K562 (cell line): ENCODE data around the gene DUOX2. TPM values are rescaled to one million over a fixed set of nuclear protein-coding genes. Genes with fewer than 3 reads are reported as not detected.

Source experiments
- ATAC-seq: fragments of 200-7000 bp; cut with Tn5 transposase; 3 replicates; pipeline ENCODE4 v1.9.1; 2020; ENCODE audit warnings: moderate library complexity
- BruUV-seq: library from RNA; stranded (reverse); fragments of 400-500 nt; replicated peaks from 2 replicates; lab custom pipeline; 2021; lab: Mats Ljungman, UMichigan
- CTCF ChIA-PET: fragments of 300-600 bp; formaldehyde crosslinking; extraction: SDS; loops from one replicate; lab custom pipeline; 2021; ENCODE audit warnings: low intra/inter-chr PET ratio; lab: Yijun Ruan, JAX
- POLR2A ChIA-PET: fragments of 300-600, 350-650 bp; sonication (Branson Sonifier 250); formaldehyde crosslinking; extraction: SDS; loops from one replicate; lab custom pipeline; 2021; ENCODE audit warnings: antibody characterized with exemption, inconsistent platforms; lab: Yijun Ruan, JAX
- DNase-seq, 4 experiments: peaks; one replicate each; pipeline versions ENCODE4 v3.0.0 to v3.0.0-alpha.2; 2011 to 2018; ENCODE audit warnings: low spot score in 3 of 4, mixed read lengths in 3 of 4; ENCODE audit errors: extremely low read depth in 1 of 4
- FAIRE-seq: peaks from 2 replicates; lab custom pipeline; 2011; peaks lifted over from hg19 to GRCh38; lab: Jason Lieb, UNC
- H2AFZ ChIP-seq: 2 replicates; pipeline ENCODE4 v1.6.0; 2011; ENCODE audit warnings: low read depth, low read length, control low read depth, inconsistent platforms
- H3K27ac ChIP-seq: fragments of 200-600 bp; 3 replicates; pipeline ENCODE4 v1.8.0; 2011; ENCODE audit warnings: low read depth, mild to moderate bottlenecking, control low read depth, inconsistent platforms, low read length, moderate library complexity, mixed read lengths; ENCODE audit errors: extremely low read depth
- H3K27me3 ChIP-seq, 2 experiments: fragments of 300-600 bp in 1 of 2; 2 replicates in 1 of 2; 3 replicates in 1 of 2; pipeline versions ENCODE4 v1.6.0 to v1.8.0; 2011; ENCODE audit warnings: inconsistent platforms in 2 of 2, low read length in 2 of 2, mild to moderate bottlenecking in 1 of 2, mixed read lengths in 1 of 2, moderate library complexity in 1 of 2; ENCODE audit not compliant: control insufficient read depth in 2 of 2, insufficient read depth in 2 of 2
- H3K36me3 ChIP-seq: fragments of 300-600 bp; 3 replicates; pipeline ENCODE4 v1.8.0; 2011; ENCODE audit warnings: mild to moderate bottlenecking, low read length, inconsistent platforms; ENCODE audit not compliant: control insufficient read depth, insufficient read depth
- H3K4me1 ChIP-seq, 2 experiments: fragments of 200-600 bp in 1 of 2; replicated peaks in 1 of 2; 2 replicates in 1 of 2; 3 replicates in 1 of 2; pipeline versions ENCODE4 v1.5.1 to v1.8.0; 2011; ENCODE audit warnings: inconsistent platforms in 2 of 2, low read length in 2 of 2, mild to moderate bottlenecking in 1 of 2, mixed read lengths in 1 of 2, moderate library complexity in 1 of 2; ENCODE audit not compliant: control insufficient read depth in 2 of 2, insufficient read depth in 2 of 2
- H3K4me2 ChIP-seq: 2 replicates; pipeline ENCODE4 v1.6.1; 2011; ENCODE audit warnings: low read length, control low read depth, inconsistent platforms, mixed read lengths; ENCODE audit not compliant: insufficient read depth
- H3K4me3 ChIP-seq: fragments of 200-600 bp; sonication (generic), shearing (Covaris generic); 2 replicates; pipeline ENCODE4 v1.5.1; 2016; ENCODE audit warnings: control low read depth, inconsistent platforms
- H3K79me2 ChIP-seq: fragments of 200-600 bp; 3 replicates; pipeline ENCODE4 v1.8.0; 2011; ENCODE audit warnings: low read length, inconsistent platforms; ENCODE audit not compliant: control insufficient read depth, insufficient read depth
- H3K9ac ChIP-seq, 2 experiments: 2 replicates each; pipeline versions ENCODE4 v1.6.0 to v1.6.1; 2011; ENCODE audit warnings: low read depth in 2 of 2, low read length in 2 of 2, control low read depth in 1 of 2, inconsistent platforms in 1 of 2, mild to moderate bottlenecking in 1 of 2, mixed read lengths in 1 of 2; ENCODE audit not compliant: insufficient read depth in 1 of 2
- H3K9me1 ChIP-seq: one replicate; pipeline ENCODE4 v1.6.0; 2011; ENCODE audit warnings: inconsistent platforms, mild to moderate bottlenecking, low read length, moderate library complexity; ENCODE audit not compliant: control insufficient read depth, insufficient read depth
- H3K9me3 ChIP-seq: replicated peaks from 2 replicates; pipeline ENCODE4 v1.5.1; 2011; ENCODE audit warnings: low read depth, low read length, inconsistent platforms; ENCODE audit not compliant: control insufficient read depth, insufficient read depth
- H4K20me1 ChIP-seq: replicated peaks from 2 replicates; pipeline ENCODE4 v1.6.1; 2011; ENCODE audit warnings: low read length, inconsistent platforms, mixed read lengths; ENCODE audit not compliant: control insufficient read depth, insufficient read depth
- CREB3 ChIP-seq: fragments of 450-650 bp; conservative IDR thresholded peaks from 2 replicates; pipeline ENCODE4 v1.6.1; 2016; ENCODE audit warnings: missing genetic modification characterization, low read depth, mild to moderate bottlenecking, missing compliant biosample characterization, moderate library complexity
- FIP1L1 ChIP-seq: fragments of 200-400 bp; formaldehyde crosslinking; IDR thresholded peaks from 2 replicates; pipeline ENCODE4 v1.6.1; 2018; ENCODE audit warnings: mild to moderate bottlenecking, low read depth, low read length; ENCODE audit not compliant: poor library complexity, severe bottlenecking
- HDGF ChIP-seq: fragments of 450-650 bp; IDR thresholded peaks from 2 replicates; pipeline ENCODE4 v1.6.1; 2016
- IRF1 ChIP-seq: sonication (generic); formaldehyde crosslinking; IDR thresholded peaks from 2 replicates; pipeline ENCODE4 v1.8.0; 2022; ENCODE audit warnings: missing genetic modification reagents, mild to moderate bottlenecking, borderline replicate concordance
- SNAPC5 ChIP-seq: fragments of 250-450 bp; sonication (Bioruptor Pico); IDR thresholded peaks from 2 replicates; pipeline ENCODE4 v1.8.0; 2021; ENCODE audit warnings: moderate library complexity, mild to moderate bottlenecking, inconsistent platforms
- TRIM25 ChIP-seq: fragments of 450-650 bp; IDR thresholded peaks from 2 replicates; pipeline ENCODE4 v1.7.0; 2016; ENCODE audit warnings: borderline replicate concordance
- ZBTB17 ChIP-seq: fragments of 450-650 bp; formaldehyde crosslinking; IDR thresholded peaks from 2 replicates; pipeline ENCODE4 v1.4.0; 2020; ENCODE audit warnings: mild to moderate bottlenecking
- ZNF121 ChIP-seq: sonication (generic); formaldehyde crosslinking; conservative IDR thresholded peaks from 2 replicates; pipeline ENCODE4 v1.8.0; 2022; ENCODE audit warnings: missing genetic modification reagents
- ZNF143 ChIP-seq: sonication (generic); formaldehyde crosslinking; IDR thresholded peaks from 2 replicates; pipeline ENCODE4 v1.9.0; 2022; ENCODE audit warnings: mild to moderate bottlenecking, missing genetic modification reagents
- ZNF444 ChIP-seq: fragments of 250-450 bp; sonication (Bioruptor Pico); IDR thresholded peaks from 2 replicates; pipeline ENCODE4 v1.4.0; 2020; ENCODE audit warnings: mild to moderate bottlenecking, moderate library complexity
- ZNF584 ChIP-seq: fragments of 200-800 bp; sonication (Bioruptor generic); IDR thresholded peaks from 2 replicates; pipeline ENCODE4 v1.6.1; 2016; ENCODE audit warnings: low read depth, mild to moderate bottlenecking, missing genetic modification characterization, missing compliant biosample characterization
- WGBS: fragments of 100-300 bp; shearing (Covaris generic); methylation state at CpG from one replicate; pipeline ENCODE4 v1.1.6; 2016; ENCODE audit warnings: low coverage, mixed read lengths; ENCODE audit not compliant: insufficient coverage; ENCODE audit errors: missing lambda C conversion rate; 5-methylcytosine and 5-hydroxymethylcytosine counted together
- in situ Hi-C: fragments of 300-500 bp; cut with MboI; formaldehyde crosslinking; loops from 4 replicates; pipeline ENCODE4 v1.15.0; 2018; ENCODE audit warnings: inconsistent platforms, mixed read lengths
- intact Hi-C: fragments of 100-400 bp; cut with micrococcal nuclease; formaldehyde crosslinking; loops from 2 replicates; pipeline ENCODE4 v1.14.2; 2022
- polyA plus RNA-seq, 8 experiments: library from polyadenylated mRNA; depleted of rRNA in 4 of 8; stranded (reverse) in 5 of 8; unstranded in 3 of 8; fragments of >200 nt; fragmentation: Nextera tagmentation in 2 of 8; fragmentation: Illumina TruSeq in 1 of 8; extraction: Ambion mirVana in 2 of 8; extraction: Trizol in 1 of 8; gene quantifications; 2 replicates each; pipeline versions ENCODE4 v1.2.1 to v1.2.3, GENCODE V29; 2011 to 2014; ENCODE audit warnings: inconsistent platforms in 1 of 8, missing spikeins in 1 of 8
- total RNA-seq, 7 experiments: library from RNA; depleted of rRNA in 6 of 7; stranded (reverse); fragments of >200 nt in 6 of 7; fragmentation: Illumina TruSeq in 2 of 7; extraction: Trizol in 2 of 7; gene quantifications; 2 replicates each; pipeline versions ENCODE4 v1.2.1 to v1.2.3, GENCODE V29; 2011 to 2021; ENCODE audit warnings: low replicate concordance in 1 of 7

Gene DUOX2
- total and polyA plus RNA-seq, 9 of the 15 experiments (the other 6 are each of a cell fraction or from before 2014, with no cell fraction given): 0.01 to 0.03 (median 0.02) TPM; not detected in 6

- TF ChIP-seq ZNF444 (CRISPR knock-in tag) (no peak), HDGF (no peak), SNAPC5 (no peak), ZBTB17 (no peak), TRIM25 (no peak)
- TF ChIP-seq, all 486 proteins: peak for 0
These were observed 33.6 kb upstream of the DUOX2 start (continued) for GRCh38 chr15:45147606-45148005.

- H3K27ac ChIP-seq: no peak overlapping the region
These were observed 32.4 kb upstream of the DUOX2 start for GRCh38 chr15:45146405-45146804.

More at GRCh38 chr15:45146405-45146804, 32.4 kb upstream of the DUOX2 start:
- H3K4me3 ChIP-seq: no peak overlapping the region
- H4K20me1 ChIP-seq: peaks cover 3% of the 10 kb centered on the region; the same call in 1 of the 2 replicates
- no peak for TF ChIP-seq ZNF143 (CRISPR knock-in tag)
- no peak for TF ChIP-seq ZNF121
- TF ChIP-seq IRF1 (CRISPR knock-in tag): no peak
- TF ChIP-seq CREB3 (tag): no peak
- no peak for TF ChIP-seq FIP1L1
- TF ChIP-seq ZNF584: no peak
- no peak for ATAC-seq
- H3K9ac ChIP-seq: no peak overlapping the region
- intact Hi-C loops (no loop called here), in situ Hi-C loops (no loop called here)
- no peaks in the 10 kb centered on the region for H3K9me1 ChIP-seq
- H3K4me2 ChIP-seq: no peak overlapping the region
- H3K79me2 ChIP-seq: no peaks in the 10 kb centered on the region
- no TSS peak for BruUV-seq
- WGBS: 3% methylated on average over 4 of the region's 4 CpGs
- no peak for DNase-seq
- no peak for FAIRE-seq
- H3K27me3 ChIP-seq: peaks cover 16 to 49% of the 10 kb centered on the region in 2 experiments
- ChIA-PET POLR2A (interaction anchor here (0.7 to 1.3 kb wide), 3 partner anchors 16 to 42 kb away, joined by 3 to 4 read pairs (median 3); partner anchors contain the start of gene SHF), CTCF (no interaction called here)
- peaks cover 0 to 3% of the 10 kb centered on the region in 2 experiments; a peak in 1 of 5 replicates for H3K4me1 ChIP-seq
- H2AFZ ChIP-seq: no peak overlapping the region
- H3K9me3 ChIP-seq: no peaks in the 10 kb centered on the region
- H3K36me3 ChIP-seq: no peaks in the 10 kb centered on the region
